Measurements from ENCODE around the gene SH2D3A.
"Not testable (repeated sequence)": the region's sequence is repeated elsewhere in the genome, so short reads cannot be mapped to it uniquely, and the experiment has no call there.

Gene SH2D3A

DNA sequence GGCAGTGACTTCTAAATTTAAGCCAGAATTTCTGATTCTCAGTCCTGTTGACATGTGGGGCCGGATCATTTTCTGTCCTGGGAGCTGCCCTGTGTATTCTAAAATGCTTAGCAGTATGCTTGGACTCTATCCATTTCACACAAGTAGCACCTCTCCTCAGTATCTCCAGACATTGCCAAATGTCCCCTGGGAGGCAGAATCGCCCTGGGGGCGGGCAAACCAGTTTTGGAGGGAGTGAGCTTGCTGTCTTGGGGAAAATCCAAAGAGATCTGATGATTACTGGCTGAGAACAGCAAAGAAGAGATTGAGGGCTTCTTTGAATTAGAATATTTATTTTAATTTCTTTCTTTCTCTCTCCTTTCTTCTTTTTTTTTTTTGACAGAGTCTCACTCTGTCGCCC, 21.7 kb upstream of the SH2D3A start:
- DNase-seq, result no peak

DNA sequence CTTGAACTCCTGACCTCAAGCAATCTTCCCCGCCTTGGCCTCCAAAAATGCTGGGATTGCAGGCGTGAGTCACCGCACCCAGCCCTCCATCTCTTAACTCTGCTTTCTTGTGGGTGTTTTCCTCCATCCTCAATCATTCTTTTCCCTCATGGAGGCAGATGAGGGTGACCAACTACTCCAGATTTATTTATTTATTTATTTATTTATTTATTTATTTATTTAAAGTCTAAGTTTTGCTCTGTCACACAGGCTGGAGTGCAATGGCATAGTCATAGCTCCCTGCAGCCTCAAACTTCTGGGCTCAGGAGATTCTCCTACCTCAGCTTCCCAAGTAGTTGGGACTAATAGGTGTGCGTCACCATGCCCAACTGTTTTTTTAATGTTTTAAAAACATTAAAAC, 20.2 kb upstream of the SH2D3A start:
- no peak for DNase-seq

DNA sequence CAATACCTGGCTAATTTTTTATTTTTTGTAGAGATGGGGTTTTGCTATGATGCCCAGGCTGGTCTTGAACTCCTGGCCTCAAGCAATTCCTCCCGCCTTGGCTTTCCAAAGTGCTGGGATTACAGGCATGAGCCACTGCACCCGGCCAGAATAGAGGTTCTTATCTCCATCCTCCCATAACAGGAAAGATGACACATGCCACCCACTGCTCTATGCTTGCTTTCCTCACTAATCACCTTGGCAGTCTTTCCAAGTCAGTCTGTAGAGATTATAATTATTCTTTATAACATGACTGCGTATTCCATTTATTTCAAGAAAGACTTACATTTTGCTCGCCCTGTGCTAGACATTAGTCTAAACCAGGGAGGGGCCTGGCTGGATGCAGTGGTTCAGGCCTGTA, 12.0 kb upstream of the SH2D3A start:
- DNase-seq, result no peak

DNA sequence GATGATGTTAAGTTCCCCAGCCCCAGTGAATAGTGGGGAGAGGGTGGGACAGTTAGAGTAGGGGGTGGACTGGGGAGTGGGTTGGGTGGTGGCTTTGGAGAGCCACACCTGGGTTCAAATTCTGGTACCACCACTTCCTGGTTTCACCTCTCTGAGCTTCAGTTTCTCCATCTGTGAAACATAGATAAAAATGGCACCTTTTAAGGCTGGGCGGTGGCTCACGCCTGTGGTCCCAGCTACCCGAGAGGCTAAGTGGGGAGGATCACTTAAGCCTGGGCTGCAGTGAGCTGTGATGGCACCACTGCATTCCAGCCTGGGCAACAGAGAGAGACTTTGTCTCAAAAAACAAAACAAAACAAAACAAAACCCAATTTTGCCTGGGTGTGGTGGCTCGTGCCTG, 11.2 kb upstream of the SH2D3A start:
- DNase-seq, result no peak

DNA sequence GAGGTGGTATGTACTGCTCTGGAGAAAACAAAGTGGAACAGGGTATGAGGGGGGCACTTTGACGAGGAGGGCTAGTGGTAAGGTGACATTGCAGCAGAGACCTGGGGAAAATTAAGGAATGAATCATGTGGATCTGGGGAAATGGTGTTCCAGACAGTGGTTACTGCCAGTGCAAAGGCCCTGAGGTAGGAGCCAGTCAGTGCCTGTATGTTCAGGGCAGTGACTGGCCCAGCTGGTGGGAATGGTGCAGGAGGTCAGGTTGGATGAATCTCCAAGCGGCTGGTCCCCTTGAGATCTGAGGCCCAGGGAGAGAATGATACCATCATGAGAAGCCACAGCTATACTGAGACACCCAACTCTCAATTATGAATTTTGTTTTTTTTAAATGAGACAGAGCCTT, 10.2 kb upstream of the SH2D3A start:
- no peak for DNase-seq

DNA sequence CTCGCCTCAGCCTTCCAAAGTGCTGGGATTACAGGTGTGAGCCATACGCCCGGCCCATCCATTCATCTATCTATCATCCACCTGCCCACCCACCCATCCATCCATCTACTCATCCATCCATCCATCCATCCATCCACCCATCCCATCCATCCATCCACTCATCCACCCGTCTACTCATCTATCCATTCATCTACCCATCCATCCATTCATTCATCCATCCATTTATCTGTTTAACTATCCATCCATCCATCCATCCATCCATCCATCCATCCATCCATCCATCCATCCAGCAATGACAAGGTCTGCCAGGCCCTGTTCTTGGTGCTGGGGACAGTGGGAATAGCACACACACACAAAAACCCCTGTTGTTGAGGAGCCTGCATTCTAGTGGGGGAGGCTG, 9.8 kb upstream of the SH2D3A start:
- no peak for DNase-seq

DNA sequence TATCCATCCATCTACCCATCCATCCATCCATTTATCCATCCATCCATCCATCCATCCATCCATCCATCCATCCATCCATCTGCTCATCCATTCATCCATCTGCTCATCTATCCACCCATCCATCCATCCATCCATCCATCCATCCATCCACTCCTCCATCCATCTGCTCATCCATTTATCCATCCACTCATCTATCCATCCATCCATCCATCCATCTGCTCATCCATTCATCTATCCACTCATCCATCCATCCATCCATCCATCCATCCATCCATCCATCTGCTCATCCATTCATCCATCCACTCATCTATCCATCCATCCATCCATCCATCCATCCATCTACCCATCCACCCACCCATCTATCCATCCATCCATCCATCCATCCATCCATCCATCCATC, 8.8 kb upstream of the SH2D3A start:
- not testable (repeated sequence) for DNase-seq

DNA sequence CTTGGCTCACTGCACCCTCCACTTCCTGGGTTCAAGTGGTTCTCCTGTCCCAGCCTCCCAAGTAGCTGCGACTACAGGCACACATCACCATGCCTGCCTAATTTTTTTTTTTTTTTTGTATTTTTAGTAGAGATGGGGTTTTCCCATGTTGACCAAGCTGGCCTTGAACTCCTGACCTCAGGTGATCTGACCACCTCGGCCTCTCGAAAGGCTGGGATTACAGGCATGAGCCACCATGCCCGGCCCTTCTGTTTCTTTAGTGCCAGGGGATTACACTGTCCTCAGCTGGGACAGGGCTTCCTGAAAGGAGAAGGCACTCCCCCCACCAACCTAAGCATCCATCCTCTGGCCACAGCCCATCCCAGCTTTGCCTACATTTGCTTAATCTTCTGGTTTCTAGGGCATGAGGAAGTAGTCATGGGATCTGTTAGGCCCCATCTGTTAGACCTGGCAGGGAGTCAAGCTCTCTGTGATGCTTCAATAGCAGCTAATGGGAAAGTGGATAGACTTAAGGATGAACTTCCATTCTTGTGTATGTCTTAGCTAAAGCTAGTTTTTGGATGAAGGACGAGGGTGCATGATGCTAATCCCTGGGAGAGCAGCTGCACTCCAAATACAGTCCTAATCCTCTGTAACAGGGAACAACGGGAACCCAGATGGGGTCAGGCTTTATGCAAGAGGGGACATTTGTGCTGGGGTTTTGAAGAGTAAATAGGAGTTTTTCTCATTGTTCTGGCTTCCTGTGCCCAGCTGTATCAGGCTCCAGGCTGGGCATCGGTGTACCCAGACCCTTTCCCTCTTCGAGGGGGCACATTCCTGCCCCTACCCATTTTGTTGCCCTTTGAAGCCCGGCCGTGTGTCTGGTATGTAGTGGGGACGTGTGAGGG, 7.8 kb upstream of the SH2D3A start:
- DNase-seq, result peak; percentile 9 to 20

DNA sequence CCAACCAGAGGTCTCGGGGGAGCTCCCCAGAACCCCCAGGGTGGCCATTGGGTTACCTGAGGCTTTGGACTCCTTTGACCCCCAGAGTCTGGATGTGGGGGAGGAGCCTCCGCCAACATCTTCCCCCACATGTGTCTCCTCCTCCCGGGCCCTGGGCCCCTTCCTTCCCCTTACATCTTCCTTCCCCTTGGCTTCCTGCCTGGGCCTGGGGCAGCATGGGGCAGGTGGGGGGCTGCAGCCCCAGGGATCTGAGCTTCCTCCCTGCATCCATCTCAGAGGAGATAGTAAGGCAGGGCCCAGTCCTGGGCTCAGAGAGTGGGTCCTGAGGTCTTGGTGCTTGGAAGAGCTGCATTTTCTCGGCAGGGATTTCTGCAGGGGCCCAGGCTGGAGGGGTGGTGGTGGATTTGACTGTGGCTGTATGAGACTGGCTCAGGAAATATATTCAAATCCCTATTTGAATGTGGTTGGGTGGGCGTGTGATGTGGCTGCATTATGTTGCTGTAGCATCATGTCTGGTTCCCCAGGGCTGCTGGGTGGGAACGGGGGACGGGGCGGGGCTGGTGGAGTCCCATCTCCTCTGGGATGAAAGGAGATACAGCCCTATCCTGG, 6.2 kb upstream of the SH2D3A start:
- DNase-seq, result peak; percentile 23

DNA sequence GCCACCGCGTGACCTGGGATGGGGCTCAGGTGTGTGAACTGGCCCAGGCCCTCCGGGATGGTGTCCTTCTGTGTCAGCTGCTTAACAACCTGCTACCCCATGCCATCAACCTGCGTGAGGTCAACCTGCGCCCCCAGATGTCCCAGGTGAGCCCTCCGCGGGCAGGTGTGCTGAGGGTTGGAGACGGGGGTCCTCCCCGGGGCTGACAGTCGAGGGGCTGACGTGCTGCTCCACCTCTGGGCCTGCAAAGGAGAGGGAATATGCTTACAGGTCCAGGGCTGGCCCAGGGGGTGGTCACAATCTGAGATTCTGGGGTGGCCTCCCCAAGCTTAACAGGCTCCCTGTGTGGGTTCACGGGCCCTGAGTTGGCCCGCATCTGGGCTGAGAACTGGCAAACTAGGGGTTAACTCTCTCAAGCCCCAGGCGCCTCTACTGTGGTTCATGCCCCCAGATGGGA, 5.7 kb upstream of the SH2D3A start:
- no peak for DNase-seq

DNA sequence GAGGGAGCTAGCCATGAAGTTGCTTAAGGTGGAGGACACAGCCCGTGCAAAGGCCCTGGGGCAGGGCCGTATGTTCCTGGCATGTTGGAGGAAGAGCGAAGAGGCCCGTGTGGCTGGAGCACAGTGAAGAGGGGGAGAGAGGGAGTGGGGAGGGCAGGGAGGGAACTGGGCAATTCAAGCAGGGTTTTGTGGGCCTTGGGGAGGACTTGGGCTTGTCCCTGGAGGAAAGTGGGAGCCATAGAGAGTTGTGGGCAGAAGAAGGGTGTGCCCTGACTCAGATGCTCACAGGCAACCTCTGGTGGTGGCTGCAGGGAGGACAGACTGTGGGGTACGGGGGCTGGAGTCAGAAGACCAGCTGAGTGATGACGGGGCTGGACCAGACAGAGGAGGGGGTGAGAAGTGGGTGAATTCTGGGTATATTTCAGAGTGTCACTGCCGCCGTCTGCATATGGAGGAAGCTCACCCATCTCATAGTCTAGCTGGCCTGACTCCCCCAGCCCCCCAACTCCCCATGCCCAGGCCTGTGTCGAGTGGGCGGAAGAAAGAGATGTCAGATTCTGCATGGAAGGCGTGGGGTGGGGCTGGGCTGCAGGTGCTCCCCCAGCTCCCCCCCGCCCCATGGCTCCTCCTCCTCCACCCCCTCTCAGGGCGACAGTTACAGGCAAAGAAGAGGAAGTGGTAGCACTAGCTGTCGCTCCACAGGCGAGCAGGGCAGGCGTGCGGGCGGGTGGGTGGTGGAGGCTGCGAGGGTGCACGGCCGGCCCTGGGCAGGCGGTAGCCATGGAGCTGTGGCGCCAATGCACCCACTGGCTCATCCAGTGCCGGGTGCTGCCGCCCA, 5.0 kb upstream of the SH2D3A start, which contains the start of gene VAV1:
Gene VAV1 (plus strand): TSS at position 681 of the 838 bp plus-strand sequence. CDS start 100 bp downstream, at position 781.
- DNase-seq, result peak; percentile 76 to 99

DNA sequence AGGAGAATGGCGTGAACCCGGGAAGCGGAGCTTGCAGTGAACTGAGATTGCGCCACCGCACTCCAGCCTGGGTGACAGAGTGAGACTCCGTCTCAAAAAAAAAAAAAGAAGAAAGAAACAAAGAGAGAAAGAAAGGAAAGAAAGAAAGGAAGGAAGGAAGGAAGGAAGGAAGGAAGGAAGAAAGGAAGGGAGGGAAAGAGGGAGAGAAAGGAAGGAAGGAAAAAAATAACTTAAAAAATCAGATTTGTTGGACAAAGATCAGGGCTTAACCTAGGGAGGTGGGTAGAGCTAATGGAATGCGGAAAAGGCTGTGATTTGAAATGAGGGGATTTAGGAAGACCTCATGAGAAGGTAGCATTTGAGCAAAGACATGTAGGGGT, 4.4 kb upstream of the SH2D3A start:
- DNase-seq, result not testable (repeated sequence)

DNA sequence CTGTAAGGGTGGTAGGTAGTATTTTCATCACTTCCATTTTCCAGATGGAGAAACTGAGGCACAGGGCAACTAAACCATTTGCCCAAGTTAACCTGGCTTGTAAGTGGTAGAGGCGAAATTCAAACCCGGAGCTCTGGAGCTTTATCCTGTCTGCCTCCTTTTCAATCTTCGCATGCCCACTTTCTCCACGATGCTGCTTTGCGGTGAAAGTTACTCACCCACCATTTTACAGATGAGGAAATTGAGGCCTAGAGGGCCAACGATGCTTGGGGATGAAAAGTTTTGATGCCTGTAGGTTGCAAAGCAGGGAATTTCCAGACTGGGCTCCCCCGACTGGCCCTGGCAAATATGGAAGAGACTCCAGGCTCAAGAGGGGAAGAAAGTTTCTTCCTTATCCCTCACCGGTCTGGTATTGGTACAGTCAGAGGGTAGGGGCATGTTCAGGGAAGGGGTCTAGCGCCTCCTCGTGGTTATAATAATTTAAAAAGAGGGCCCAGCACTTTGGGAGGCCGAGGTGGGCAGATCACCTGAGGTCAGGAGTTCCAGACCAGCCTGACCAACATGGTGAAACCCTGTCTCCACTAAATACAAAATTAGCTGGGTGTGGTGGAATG, 1.9 kb upstream of the SH2D3A start:
- no peak for DNase-seq

DNA sequence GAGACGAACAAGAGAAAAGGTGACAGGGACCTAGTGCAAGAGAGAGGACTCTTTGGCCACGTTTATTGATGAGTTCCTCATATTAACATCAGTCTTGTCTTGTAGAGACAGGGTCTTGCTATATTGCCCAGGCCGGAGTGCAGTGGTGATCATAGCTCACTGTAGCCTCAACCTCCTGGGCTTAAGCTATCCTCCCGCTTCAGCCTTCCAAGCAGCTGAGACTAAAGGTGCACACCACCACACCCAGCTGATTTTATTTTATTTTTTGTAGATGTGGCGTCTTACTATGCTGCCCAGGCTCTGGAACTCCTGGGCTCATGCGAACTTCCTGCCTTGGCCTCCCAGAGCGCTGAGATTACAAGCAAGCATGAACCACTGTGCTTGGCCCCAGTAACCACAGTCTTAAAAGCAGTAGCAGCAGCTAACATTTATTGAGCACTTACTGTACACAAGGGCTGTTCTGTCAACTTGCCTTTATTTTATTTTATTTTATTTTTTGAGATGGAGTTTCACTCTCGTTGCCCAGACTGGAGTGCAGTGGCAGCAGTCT, 1.1 kb upstream of the SH2D3A start:
- no peak for DNase-seq

DNA sequence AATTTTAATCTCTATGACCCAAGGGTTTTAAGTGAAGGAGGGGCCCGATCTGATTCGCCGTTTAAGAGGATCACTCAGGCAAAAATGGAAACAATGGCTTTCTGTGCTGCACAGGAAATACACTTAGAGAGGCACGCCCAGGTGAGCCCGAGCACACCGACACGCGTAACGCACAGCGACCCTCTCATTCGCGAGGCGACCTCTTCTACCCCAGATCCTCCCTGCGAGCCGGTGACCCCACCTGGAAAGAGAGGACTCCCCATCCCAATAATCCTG, 216 bp downstream of the SH2D3A start:
- no peak for DNase-seq

DNA sequence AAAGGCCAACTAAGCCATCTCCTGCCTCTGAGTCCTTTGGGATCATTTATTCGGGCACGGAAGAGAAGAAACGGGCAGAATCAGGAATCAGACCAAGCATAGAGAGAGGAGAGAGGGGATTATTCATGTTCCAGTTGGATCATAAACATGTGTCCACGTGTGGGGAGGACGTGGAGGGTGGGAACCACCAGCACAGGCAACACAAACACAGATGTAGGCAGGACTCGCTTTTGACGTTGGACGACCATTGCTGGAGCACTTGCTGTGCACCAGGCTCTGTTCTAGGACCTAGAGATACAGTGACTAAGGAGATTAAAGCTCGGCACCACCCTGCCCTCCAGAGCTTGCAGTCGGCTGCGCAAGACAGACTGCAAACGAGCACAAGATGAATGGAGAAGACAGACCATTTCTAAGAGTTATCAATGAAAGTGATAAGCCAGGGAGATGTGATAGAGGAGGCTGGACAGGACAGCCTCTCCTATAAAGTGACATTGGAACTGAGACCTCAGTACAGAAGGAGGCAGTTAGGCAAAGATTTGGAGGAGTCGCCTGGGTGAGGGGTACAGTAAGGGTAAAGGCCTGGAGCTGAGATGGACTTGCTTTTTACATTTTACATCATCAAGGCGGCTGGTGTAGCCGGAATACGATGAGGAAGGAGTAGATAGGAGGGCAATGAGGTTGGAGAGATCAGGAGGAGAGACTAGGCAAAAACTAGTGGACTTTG, 716 bp downstream of the SH2D3A start:
- no peak for DNase-seq

DNA sequence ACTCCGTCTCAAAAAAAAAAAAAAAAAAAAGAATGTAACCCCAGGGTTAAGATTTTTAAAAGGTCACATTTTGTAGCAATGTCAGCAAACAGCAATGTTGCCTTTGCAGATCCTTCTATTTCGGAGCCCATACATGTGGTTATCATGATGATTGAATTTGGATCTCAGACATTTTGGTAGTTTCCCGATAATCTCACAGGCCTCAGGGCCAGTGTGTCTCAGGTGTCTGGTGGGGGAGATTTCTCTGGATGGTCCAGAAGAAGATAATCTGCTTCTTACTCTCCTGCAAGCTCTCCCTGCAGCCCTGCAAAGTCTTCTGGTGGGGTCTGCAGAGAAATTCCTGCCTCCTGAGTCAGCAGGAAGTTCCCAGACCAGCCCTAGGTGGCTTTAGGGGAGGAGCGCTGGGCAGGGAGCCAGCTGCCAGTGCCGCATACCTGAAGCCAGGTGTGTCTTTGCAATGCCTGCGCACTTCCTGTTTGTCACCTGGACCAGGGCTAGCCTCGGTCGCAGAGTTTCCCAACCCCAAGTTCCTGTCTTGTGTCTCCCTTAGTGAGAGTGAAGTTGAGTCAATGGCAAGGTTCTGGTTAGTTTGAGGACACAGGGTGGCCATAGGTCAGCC, 1.4 kb downstream of the SH2D3A start:
- no peak for DNase-seq

DNA sequence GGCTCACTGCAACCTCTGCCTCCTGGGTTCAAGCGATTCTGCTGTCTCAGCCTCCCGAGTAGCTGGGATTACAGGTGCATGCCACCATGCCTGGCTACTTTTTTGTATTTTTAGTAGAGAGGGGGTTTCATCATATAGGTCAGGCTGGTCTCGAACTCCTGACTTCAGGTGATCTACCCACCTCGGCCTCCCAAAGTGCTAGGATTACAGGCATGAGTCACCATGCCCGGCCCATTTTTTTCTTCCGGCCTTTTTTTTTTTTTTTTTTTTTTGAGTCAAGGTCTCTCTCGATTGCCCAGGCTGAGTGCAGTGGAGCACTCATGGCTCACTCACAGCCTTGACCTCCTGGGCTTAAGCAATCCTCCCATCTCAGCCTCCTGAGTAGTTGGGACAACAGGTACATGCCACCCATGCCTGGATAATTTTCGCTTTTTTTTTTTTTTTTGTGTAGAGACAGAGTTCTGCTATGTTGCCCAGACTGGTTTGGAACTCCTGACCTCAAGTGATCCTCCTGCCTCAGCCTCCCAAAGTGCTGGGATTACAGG, 4.9 kb downstream of the SH2D3A start:
- not testable (repeated sequence) for DNase-seq

DNA sequence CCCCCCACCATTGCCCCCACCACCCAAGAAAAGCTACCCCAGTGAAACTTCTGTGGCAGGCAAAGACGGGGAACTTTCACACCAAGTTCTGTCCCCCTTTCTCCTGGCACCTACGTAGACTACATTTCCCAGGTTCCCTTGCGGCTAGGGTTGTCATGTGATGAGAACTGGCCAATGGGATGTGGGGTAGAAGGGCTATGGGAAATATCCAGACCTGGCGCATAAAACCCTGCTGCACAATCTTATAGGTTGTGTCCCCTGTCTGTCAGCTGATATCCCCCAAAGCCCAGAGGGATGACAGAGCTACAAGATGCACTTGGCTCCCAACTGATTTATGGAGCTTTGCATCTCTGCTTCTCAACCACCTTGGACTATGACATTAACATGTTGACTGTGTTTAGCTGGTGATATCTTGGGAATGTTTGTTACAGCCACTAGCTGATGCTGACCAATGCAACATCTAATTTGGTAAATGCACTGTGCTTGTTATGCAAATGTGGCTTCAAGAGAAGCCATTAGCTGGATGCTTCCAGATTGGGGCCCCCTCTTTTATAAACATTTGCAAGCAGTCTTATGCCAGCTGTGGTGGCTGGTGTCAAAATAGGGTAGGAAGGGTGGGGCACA, 6.1 kb downstream of the SH2D3A start:
- DNase-seq, result no peak

DNA sequence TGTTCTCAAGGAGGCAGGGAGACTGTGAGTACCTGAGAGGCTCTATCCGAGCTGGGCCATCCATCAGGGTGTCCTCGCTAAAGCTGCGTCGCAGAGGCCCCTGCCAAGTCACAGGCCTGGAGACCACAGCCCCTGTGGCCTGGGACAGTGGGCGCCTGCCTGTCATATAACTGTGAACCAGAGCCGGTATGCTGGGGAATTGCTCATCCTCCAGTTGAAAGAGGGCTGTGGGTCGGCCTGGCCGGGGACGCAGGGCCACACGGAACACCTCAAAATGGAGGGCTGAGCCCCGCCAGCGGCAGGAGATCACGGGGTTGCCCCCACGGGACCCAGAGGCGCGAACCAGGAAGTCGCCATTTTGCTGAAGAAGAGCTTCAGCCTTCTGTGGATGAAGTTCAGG, 6.6 kb downstream of the SH2D3A start:
- no peak for DNase-seq
